ENCODE results near the gene FNDC10.
"Not testable (repeated sequence)": the region's sequence is repeated elsewhere in the genome, so short reads cannot be mapped to it uniquely, and the experiment has no call there.

- TF ChIP-seq ZNF274 (IDR thresholded peaks at IDR 0.05; ENCODE audit: low read depth, low read length); YY1 (IDR thresholded peaks at IDR 0.05; ENCODE audit: insufficient read depth, insufficient read length): not testable (repeated sequence)
Measured at GRCh38 chr1:1636621-1637478, 36.9 kb upstream of the FNDC10 start.
